PC-3 (cell line): ENCODE results near the gene MALSU1.

Experiments used
- EZH2 ChIP-seq: fragments of 300-600 bp; sonication (generic); IDR thresholded peaks from one replicate; pipeline ENCODE4 v1.6.1; 2017; ENCODE audit warnings: antibody characterized with exemption, mild to moderate bottlenecking, low read length; ENCODE audit not compliant: unreplicated experiment
- TF ChIP-seq, protein P1 (sequence below): fragments of 300-600 bp; sonication (generic); conservative IDR thresholded peaks from 2 replicates; pipeline ENCODE4 v1.5.1; 2017; ENCODE audit warnings: antibody characterized with exemption, low read depth, mild to moderate bottlenecking, low read length

DNA sequence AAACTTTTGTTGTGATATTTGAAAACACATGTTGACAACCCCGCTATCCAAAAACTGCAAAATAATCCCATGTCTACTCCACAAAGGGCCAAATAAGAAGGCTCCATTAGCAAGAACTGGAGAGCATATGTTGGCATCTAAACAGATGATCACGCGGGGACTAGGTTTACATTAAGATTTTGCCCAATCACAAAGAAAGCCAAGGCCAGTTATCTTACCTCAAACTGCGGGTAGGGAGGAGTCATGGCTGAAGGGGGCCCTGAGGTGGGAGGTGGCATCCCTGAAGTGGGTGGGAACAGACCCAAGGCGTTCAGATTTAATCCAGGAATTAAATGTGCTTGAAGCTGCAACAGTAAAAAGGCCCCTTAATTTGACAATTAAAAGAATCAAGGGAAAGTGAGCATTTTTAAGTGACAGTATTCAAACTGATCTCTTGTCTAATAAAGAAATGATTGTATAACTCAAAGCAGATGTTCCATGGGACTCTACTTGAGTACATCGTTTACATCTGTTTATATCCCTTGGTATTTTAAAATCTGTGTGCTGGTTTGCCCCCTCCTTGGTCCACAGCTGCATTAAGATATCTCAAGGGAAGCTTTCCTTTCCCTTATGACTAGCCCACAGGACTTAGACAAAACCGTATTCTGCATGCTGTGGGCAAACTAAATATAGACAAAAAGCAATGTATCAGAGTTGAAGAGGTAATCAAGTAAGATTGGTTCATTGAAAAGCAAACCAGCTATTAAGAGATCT lies 42.9 kb downstream of the MALSU1 start:
- TF ChIP-seq, protein P1, sequence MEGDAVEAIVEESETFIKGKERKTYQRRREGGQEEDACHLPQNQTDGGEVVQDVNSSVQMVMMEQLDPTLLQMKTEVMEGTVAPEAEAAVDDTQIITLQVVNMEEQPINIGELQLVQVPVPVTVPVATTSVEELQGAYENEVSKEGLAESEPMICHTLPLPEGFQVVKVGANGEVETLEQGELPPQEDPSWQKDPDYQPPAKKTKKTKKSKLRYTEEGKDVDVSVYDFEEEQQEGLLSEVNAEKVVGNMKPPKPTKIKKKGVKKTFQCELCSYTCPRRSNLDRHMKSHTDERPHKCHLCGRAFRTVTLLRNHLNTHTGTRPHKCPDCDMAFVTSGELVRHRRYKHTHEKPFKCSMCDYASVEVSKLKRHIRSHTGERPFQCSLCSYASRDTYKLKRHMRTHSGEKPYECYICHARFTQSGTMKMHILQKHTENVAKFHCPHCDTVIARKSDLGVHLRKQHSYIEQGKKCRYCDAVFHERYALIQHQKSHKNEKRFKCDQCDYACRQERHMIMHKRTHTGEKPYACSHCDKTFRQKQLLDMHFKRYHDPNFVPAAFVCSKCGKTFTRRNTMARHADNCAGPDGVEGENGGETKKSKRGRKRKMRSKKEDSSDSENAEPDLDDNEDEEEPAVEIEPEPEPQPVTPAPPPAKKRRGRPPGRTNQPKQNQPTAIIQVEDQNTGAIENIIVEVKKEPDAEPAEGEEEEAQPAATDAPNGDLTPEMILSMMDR, result no peak
- no peak for TF ChIP-seq EZH2
